Breast epithelium (tissue), 3 donors: ENCODE data around the gene GANAB.

Source experiments
- POLR2A ChIP-seq: fragments of 450-650 bp; IDR thresholded peaks from one replicate; pipeline ENCODE4 v1.6.1; 2016; ENCODE audit warnings: antibody characterized with exemption, mild to moderate bottlenecking, moderate library complexity
- POLR2AphosphoS5 ChIP-seq, 3 donors: sonication (generic); formaldehyde crosslinking; IDR thresholded peaks; one replicate each; pipeline ENCODE4 v1.6.1; 2017; ENCODE audit warnings: antibody characterized with exemption in 3 of 3
- TF ChIP-seq, protein P1 (sequence below), 3 donors: fragments of 450-650 bp; IDR thresholded peaks; one replicate each; pipeline ENCODE4 v1.5.1; 2016 to 2017; ENCODE audit warnings: antibody characterized with exemption in 3 of 3, mild to moderate bottlenecking in 3 of 3, moderate library complexity in 3 of 3

DNA sequence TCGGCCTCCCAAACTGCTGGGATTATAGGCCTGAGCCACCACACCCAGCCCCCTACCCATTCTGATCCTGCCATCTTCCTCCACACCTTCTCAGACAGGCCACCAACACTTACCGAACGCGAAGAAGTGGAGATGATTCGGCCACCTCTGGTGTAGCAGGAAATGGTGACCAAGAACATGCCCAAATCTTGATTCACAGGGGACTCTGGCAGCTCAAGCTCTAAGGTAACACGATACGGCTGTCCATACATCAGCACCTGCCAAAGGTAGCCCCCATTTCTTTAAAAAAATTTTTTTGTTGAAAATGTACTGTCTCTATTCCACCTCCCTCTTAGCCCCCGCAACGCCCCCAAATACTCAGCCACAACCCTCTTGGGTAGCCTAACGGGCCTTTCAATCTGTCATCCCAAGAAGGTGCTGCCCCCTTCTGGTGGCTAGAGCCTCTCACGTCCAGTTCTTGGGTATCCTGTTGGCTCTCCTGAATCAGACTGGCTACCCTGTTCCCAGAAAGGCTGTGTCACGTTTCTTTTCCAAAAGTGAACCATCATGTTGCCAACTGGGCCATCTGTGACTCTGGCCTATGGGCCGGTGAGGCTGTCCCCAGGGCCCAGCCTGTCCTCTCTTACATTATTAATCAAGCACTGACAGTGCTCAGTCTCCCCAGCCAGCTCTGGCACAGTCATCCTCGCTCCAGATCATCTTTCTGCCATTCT is 48.2 kb upstream of the GANAB start:
- TF ChIP-seq, protein P1, sequence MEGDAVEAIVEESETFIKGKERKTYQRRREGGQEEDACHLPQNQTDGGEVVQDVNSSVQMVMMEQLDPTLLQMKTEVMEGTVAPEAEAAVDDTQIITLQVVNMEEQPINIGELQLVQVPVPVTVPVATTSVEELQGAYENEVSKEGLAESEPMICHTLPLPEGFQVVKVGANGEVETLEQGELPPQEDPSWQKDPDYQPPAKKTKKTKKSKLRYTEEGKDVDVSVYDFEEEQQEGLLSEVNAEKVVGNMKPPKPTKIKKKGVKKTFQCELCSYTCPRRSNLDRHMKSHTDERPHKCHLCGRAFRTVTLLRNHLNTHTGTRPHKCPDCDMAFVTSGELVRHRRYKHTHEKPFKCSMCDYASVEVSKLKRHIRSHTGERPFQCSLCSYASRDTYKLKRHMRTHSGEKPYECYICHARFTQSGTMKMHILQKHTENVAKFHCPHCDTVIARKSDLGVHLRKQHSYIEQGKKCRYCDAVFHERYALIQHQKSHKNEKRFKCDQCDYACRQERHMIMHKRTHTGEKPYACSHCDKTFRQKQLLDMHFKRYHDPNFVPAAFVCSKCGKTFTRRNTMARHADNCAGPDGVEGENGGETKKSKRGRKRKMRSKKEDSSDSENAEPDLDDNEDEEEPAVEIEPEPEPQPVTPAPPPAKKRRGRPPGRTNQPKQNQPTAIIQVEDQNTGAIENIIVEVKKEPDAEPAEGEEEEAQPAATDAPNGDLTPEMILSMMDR (IDR thresholded peaks at IDR 0.05): peak; percentile 45 to 72 (median 62)
- TF ChIP-seq POLR2A (no peak), POLR2AphosphoS5 (IDR thresholded peaks at IDR 0.05) (peak in 1 of 3 donors; percentile 23)
